Suprapubic skin (tissue), 3 donors: ENCODE data around the gene HOXA7.

Experiments
- CTCF ChIP-seq, 2 donors: fragments of 200-600 bp in 1 of 2; fragments of 450-650 bp in 1 of 2; sonication (generic) in 1 of 2; IDR thresholded peaks; one replicate each; pipeline ENCODE4 v1.5.1; 2016 to 2019; ENCODE audit warnings: antibody characterized with exemption in 2 of 2, mild to moderate bottlenecking in 1 of 2, moderate library complexity in 1 of 2
- POLR2AphosphoS5 ChIP-seq, 3 donors: sonication (generic); formaldehyde crosslinking; IDR thresholded peaks; one replicate each; pipeline ENCODE4 v1.6.1; 2017; ENCODE audit warnings: antibody characterized with exemption in 3 of 3

GRCh38 chr7:27194002-27194352, 37.5 kb upstream of the HOXA7 start:
- TF ChIP-seq CTCF (IDR thresholded peaks at IDR 0.05) (no peak), POLR2AphosphoS5 (IDR thresholded peaks at IDR 0.05) (no peak)
